ENCODE data around the gene FBXO10.
"Not testable (repeated sequence)": the region's sequence is repeated elsewhere in the genome, so short reads cannot be mapped to it uniquely, and the experiment has no call there.

Gene FBXO10

DNA sequence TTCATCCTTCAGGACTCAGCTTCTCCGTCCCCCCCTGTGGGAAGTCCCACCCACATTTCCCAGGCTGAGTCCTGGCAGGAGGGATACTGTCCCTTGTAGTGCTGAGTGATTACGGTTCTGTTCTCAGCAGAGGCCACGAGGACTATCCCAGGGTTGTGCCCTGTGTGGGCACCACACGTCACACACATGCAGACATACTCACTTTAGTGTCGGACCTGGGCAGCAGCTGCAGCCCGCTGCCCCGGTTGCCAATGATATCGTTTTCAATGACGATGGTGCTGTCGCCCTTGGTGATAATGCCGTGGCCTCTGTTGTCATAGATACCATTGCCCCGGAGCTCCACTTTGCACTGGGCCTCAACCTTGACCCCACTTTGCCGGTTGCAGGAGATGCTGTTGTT lies 58.3 kb downstream of the FBXO10 start:
- Histone ChIP-seq H3K27me3 (replicated peaks; ENCODE audit: control insufficient read depth, insufficient read depth, low read length) (no peaks in the 10 kb centered on the region), H3K4me3 (replicated peaks; ENCODE audit: low read depth, low read length) (no peak overlapping the region), H3K36me3 (ENCODE audit: control insufficient read depth, insufficient read depth, low read length) (peaks cover 22% of the 10 kb centered on the region)
- TF ChIP-seq, protein P1, sequence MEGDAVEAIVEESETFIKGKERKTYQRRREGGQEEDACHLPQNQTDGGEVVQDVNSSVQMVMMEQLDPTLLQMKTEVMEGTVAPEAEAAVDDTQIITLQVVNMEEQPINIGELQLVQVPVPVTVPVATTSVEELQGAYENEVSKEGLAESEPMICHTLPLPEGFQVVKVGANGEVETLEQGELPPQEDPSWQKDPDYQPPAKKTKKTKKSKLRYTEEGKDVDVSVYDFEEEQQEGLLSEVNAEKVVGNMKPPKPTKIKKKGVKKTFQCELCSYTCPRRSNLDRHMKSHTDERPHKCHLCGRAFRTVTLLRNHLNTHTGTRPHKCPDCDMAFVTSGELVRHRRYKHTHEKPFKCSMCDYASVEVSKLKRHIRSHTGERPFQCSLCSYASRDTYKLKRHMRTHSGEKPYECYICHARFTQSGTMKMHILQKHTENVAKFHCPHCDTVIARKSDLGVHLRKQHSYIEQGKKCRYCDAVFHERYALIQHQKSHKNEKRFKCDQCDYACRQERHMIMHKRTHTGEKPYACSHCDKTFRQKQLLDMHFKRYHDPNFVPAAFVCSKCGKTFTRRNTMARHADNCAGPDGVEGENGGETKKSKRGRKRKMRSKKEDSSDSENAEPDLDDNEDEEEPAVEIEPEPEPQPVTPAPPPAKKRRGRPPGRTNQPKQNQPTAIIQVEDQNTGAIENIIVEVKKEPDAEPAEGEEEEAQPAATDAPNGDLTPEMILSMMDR (IDR thresholded peaks at IDR 0.05; ENCODE audit: insufficient read depth, low read length, poor library complexity, severe bottlenecking), result no peak
- no peak for DNase-seq (ENCODE audit: extremely low read depth, insufficient read length)

DNA sequence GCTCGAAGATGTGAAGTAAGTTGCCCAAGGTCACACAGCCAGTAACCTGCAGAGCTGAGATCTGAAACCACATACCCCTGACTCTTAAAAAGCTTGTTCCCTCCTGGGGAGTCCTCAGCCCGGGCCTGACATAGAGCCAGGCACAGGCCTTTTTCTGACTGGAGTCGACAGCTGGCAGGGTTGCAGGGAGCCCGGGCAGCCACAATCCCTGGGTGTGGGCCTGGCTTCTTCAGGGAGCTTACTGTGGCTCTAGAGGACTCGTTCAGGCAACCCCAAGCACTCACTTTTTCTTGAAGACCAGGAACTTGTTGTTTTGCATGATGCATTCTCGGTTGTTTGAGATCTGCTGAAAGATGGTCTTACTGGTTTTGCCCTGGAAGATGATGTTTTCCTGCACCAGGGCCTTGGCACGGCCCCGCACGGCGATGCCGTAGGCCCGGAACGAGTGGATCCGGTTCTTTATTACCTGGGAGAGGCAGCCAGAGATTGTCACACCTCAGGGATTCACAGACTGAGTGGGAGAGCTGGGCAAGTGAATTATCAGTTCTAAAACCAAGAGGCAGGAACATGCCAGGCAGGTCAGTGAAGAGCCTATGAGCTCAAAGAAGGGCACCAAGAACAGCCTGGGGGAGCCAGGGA lies 60.4 kb downstream of the FBXO10 start:
- DNase-seq (ENCODE audit: extremely low read depth, insufficient read length), result no peak
- Histone ChIP-seq H3K4me3 (replicated peaks; ENCODE audit: low read depth, low read length) (no peak overlapping the region), H3K27me3 (replicated peaks; ENCODE audit: control insufficient read depth, insufficient read depth, low read length) (no peaks in the 10 kb centered on the region), H3K36me3 (ENCODE audit: control insufficient read depth, insufficient read depth, low read length) (peaks cover 25% of the 10 kb centered on the region)
- TF ChIP-seq, protein P1 (IDR thresholded peaks at IDR 0.05; ENCODE audit: insufficient read depth, low read length, poor library complexity, severe bottlenecking), result no peak

DNA sequence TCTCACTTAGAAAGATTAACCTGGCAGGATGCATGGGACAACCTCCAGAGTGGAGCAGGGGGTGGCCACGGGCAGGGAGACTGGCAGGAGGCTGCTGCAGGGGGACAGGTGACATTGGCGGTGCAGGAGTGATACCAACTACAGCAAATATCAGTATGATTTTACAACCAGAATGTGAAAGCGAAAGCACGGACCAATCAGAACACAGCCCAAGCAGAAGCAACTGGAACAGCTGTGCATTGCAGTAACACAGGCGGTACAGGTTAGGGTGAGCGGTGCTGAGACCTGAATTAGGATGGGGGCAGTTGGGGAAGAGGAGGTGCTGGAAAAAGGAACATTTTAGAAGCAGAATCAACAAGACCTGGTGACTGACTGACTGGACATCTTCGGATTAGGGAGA lies 61.2 kb downstream of the FBXO10 start:
- H3K4me3 ChIP-seq (replicated peaks; ENCODE audit: low read depth, low read length), result no peak overlapping the region
- H3K27me3 ChIP-seq (replicated peaks; ENCODE audit: control insufficient read depth, insufficient read depth, low read length), result no peaks in the 10 kb centered on the region
- TF ChIP-seq, protein P1 (IDR thresholded peaks at IDR 0.05; ENCODE audit: insufficient read depth, low read length, poor library complexity, severe bottlenecking), result no peak
- H3K36me3 ChIP-seq (ENCODE audit: control insufficient read depth, insufficient read depth, low read length), result peaks cover 25% of the 10 kb centered on the region
- no peak for DNase-seq (ENCODE audit: extremely low read depth, insufficient read length)

DNA sequence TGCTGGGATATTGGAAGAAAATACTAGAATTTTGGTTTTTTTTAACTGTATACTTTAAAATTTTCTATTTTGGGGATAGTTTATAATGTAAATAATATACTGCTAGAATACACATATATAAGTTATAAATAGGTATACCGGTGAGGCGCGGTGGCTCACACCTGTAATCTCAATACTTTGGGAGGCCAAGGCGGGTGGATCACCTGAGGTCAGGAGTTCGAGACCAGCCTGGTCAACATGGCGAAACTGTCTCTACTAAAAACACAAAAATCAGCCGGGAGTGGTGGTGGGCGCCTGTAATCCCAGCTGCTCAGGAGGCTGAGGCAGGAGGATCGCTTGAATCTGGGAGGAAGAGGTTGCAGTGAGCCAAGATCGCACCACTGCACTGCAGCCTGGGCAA lies 61.8 kb downstream of the FBXO10 start:
- not testable (repeated sequence) for H3K4me3 ChIP-seq (replicated peaks; ENCODE audit: low read depth, low read length); DNase-seq (ENCODE audit: extremely low read depth, insufficient read length); H3K27me3 ChIP-seq (replicated peaks; ENCODE audit: control insufficient read depth, insufficient read depth, low read length)
- H3K36me3 ChIP-seq (ENCODE audit: control insufficient read depth, insufficient read depth, low read length), result peaks cover 24% of the 10 kb centered on the region

DNA sequence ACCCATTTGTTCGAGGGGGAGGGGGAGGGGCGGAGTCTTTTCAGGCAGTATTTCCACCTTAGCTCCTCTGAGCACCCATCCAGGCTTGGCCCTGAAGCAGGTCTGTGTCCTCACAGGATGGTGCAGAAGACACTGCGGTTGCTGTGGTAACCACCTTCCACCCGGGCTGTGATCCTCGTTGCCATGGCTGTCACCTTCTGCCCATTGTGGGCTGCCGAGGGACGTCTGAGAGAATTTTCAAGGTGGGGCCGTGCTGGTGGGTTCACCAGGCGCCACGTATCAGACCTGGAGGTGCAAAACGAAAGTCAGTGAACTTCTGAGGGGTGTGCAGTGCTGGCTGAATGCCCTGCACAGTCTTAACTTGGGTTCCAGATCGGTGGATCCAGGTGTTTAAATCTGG lies 63.7 kb downstream of the FBXO10 start:
- Histone ChIP-seq H3K27me3 (replicated peaks; ENCODE audit: control insufficient read depth, insufficient read depth, low read length) (no peaks in the 10 kb centered on the region), H3K4me3 (replicated peaks; ENCODE audit: low read depth, low read length) (no peak overlapping the region), H3K36me3 (ENCODE audit: control insufficient read depth, insufficient read depth, low read length) (peaks cover 18% of the 10 kb centered on the region)
- TF ChIP-seq, protein P1 (IDR thresholded peaks at IDR 0.05; ENCODE audit: insufficient read depth, low read length, poor library complexity, severe bottlenecking), result no peak
- DNase-seq (ENCODE audit: extremely low read depth, insufficient read length), result no peak

DNA sequence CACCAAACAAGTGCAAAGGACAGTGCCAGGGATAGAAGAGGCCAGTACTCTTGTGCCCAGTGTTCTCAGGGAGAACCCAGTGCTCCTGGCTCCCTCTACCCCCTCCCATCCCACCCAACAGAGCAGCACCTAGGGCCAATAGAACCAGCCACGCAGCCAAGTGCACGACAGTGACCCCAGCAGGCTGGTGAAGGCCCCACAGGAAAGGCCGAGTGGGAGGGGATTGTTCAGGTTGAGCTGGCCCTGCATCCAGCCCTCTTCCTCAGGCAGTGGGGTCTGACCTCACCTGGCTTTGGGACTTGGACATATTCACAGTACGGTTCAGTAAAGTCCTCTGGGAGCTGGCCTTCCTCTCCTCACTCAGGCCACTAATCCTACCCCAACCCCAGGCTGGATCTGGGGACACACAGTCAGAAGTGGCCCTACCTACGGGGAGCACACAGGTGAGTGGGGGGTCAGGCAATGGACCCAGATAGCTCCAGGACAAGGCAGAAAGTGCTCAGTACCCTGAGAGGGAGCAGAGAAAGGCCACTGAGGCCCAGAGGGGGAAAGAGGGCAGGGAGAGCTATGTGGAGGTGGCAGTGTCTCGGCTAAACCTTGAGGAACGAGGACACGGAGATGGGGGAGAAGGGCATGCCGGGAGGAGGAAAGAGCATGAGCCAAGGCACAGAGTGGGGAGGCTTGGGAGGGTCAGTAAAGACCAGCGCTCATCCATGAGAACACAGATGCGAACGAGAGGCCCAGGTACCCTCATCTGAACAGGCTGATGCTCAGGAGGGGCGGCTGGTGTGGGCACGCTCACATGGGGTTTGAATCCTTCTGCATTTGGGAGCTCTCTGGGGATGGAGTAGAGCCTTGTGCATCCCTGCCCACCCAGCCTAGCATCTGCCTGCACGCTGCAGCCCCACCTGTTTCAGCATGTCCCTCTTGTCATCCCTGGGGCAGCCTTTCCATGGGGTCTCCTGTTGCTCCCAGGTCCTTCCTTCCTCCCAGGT lies 64.9 kb downstream of the FBXO10 start:
- no peak for DNase-seq (ENCODE audit: extremely low read depth, insufficient read length)
- Histone ChIP-seq H3K27me3 (replicated peaks; ENCODE audit: control insufficient read depth, insufficient read depth, low read length) (no peaks in the 10 kb centered on the region), H3K4me3 (replicated peaks; ENCODE audit: low read depth, low read length) (no peak overlapping the region), H3K36me3 (ENCODE audit: control insufficient read depth, insufficient read depth, low read length) (peaks cover 18% of the 10 kb centered on the region)
- TF ChIP-seq, protein P1 (IDR thresholded peaks at IDR 0.05; ENCODE audit: insufficient read depth, low read length, poor library complexity, severe bottlenecking), result peak; percentile 55

DNA sequence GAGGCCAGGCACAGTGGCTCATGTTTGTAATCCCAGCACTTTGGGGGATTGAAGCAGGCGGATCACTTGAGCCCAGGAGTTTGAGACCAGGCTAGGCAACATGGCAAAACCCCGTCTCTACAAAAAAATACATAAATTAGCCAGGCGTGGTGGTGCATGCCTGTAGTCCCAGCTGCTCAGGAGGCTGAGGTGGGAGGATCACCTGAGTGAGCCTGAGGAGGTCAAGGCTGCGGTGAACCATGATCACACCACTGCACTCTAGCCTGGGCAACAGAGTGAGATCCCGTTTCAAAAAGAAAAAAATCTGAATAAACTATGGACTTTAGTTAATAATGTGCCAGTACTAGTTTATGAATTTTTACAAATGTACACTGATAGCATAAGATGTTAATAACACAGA lies 66.1 kb downstream of the FBXO10 start:
- not testable (repeated sequence) for H3K27me3 ChIP-seq (replicated peaks; ENCODE audit: control insufficient read depth, insufficient read depth, low read length); DNase-seq (ENCODE audit: extremely low read depth, insufficient read length); H3K4me3 ChIP-seq (replicated peaks; ENCODE audit: low read depth, low read length)
- H3K36me3 ChIP-seq (ENCODE audit: control insufficient read depth, insufficient read depth, low read length), result peaks cover 15% of the 10 kb centered on the region
